ENCODE results near the gene FARSB.

DNA sequence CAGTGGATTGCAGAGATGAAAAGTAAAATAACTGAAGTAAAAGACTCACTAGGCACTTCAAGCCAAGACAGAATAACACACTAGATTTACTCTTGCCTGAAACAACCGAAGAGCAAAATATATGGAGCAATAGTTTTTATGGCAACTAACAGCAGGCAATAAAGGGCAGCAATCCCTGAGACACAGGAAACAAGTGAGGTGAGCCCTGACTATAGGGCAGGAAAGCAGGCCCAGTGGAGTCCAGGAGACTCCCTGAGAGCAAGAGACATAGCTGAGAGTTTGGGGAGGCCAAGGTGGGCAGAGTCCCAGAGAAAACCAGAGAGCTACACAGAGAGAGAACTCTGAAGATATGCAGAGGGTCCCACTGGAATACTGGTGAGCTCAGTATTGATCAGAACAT is 18.8 kb downstream of the FARSB start:
- no peak for TF ChIP-seq FOXM1 (IDR thresholded peaks at IDR 0.05; ENCODE audit: borderline replicate concordance, low read depth)
- TF ChIP-seq, protein P1, sequence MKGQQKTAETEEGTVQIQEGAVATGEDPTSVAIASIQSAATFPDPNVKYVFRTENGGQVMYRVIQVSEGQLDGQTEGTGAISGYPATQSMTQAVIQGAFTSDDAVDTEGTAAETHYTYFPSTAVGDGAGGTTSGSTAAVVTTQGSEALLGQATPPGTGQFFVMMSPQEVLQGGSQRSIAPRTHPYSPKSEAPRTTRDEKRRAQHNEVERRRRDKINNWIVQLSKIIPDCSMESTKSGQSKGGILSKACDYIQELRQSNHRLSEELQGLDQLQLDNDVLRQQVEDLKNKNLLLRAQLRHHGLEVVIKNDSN (IDR thresholded peaks at IDR 0.05): no peak
- TF ChIP-seq ZBTB7A (IDR thresholded peaks at IDR 0.05; ENCODE audit: low read depth): no peak
- TF ChIP-seq CEBPB (IDR thresholded peaks at IDR 0.05): no peak
- no peak for TF ChIP-seq YY1 (IDR thresholded peaks at IDR 0.05; ENCODE audit: low read depth)
- TF ChIP-seq, protein P2, sequence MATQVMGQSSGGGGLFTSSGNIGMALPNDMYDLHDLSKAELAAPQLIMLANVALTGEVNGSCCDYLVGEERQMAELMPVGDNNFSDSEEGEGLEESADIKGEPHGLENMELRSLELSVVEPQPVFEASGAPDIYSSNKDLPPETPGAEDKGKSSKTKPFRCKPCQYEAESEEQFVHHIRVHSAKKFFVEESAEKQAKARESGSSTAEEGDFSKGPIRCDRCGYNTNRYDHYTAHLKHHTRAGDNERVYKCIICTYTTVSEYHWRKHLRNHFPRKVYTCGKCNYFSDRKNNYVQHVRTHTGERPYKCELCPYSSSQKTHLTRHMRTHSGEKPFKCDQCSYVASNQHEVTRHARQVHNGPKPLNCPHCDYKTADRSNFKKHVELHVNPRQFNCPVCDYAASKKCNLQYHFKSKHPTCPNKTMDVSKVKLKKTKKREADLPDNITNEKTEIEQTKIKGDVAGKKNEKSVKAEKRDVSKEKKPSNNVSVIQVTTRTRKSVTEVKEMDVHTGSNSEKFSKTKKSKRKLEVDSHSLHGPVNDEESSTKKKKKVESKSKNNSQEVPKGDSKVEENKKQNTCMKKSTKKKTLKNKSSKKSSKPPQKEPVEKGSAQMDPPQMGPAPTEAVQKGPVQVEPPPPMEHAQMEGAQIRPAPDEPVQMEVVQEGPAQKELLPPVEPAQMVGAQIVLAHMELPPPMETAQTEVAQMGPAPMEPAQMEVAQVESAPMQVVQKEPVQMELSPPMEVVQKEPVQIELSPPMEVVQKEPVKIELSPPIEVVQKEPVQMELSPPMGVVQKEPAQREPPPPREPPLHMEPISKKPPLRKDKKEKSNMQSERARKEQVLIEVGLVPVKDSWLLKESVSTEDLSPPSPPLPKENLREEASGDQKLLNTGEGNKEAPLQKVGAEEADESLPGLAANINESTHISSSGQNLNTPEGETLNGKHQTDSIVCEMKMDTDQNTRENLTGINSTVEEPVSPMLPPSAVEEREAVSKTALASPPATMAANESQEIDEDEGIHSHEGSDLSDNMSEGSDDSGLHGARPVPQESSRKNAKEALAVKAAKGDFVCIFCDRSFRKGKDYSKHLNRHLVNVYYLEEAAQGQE (IDR thresholded peaks at IDR 0.05; ENCODE audit: low read depth): no peak
- no peak for TF ChIP-seq RAD21 (IDR thresholded peaks at IDR 0.05; ENCODE audit: low read depth)

All from Ishikawa (cell line).